Upper lobe of left lung (tissue), 4 donors: ENCODE data around the gene SHISA6.

Experiments
- EP300 ChIP-seq, 4 donors: sonication (generic); formaldehyde crosslinking; IDR thresholded peaks; one replicate each; pipeline ENCODE4 v1.5.1; 2017; ENCODE audit warnings: antibody characterized with exemption in 4 of 4, control low read depth in 2 of 4
- POLR2A ChIP-seq, 4 donors: fragments of 450-650 bp; IDR thresholded peaks; one replicate each; pipeline ENCODE4 v1.5.1; 2016 to 2017; ENCODE audit warnings: antibody characterized with exemption in 4 of 4, mild to moderate bottlenecking in 2 of 4
- POLR2AphosphoS5 ChIP-seq, 2 donors: sonication (generic); formaldehyde crosslinking; IDR thresholded peaks; one replicate each; pipeline ENCODE4 v1.5.1; 2017; ENCODE audit warnings: antibody characterized with exemption in 2 of 2
- TF ChIP-seq, protein P1 (sequence below), 6 experiments: fragments of 450-650 bp in 4 of 6; fragments of 200-600 bp in 2 of 6; sonication (generic) in 2 of 6; IDR thresholded peaks; one replicate each; pipeline ENCODE4 v1.5.1; 2016 to 2019; ENCODE audit warnings: antibody characterized with exemption in 6 of 6

DNA sequence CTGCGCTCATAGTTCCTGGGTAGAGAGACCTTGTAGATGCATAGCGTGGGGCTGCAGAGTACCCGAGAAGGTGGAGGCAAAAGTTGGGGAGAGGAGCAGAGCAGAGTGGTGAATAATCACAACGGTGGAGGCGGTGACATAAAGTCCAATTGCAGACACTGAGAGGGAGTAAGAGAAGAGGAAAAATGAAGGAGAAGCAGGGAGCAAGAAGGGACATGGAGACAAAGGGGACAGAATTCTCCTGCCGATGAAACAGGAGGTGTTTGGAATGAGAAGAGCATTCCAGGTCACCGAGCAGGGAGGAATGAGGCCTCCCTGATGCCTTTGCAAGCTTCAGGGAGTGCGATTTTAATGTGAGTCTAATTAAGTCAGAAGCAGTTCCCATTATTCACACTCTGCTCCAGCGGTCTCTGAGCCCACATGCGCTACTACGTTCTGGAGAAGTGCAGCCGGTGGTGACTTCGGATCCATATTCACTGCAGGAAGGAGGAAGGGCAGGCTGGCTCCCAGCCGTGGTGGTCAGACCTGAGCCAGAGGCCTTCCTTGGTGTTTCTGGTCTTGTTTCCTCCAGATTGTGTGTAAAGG lies 249.2 kb downstream of the SHISA6 start:
- TF ChIP-seq POLR2A (IDR thresholded peaks at IDR 0.05) (no peak), EP300 (IDR thresholded peaks at IDR 0.05) (no peak), POLR2AphosphoS5 (IDR thresholded peaks at IDR 0.05) (no peak)
- TF ChIP-seq, protein P1, sequence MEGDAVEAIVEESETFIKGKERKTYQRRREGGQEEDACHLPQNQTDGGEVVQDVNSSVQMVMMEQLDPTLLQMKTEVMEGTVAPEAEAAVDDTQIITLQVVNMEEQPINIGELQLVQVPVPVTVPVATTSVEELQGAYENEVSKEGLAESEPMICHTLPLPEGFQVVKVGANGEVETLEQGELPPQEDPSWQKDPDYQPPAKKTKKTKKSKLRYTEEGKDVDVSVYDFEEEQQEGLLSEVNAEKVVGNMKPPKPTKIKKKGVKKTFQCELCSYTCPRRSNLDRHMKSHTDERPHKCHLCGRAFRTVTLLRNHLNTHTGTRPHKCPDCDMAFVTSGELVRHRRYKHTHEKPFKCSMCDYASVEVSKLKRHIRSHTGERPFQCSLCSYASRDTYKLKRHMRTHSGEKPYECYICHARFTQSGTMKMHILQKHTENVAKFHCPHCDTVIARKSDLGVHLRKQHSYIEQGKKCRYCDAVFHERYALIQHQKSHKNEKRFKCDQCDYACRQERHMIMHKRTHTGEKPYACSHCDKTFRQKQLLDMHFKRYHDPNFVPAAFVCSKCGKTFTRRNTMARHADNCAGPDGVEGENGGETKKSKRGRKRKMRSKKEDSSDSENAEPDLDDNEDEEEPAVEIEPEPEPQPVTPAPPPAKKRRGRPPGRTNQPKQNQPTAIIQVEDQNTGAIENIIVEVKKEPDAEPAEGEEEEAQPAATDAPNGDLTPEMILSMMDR (IDR thresholded peaks at IDR 0.05), result no peak
